Liver (tissue), 9 donors: ENCODE measurements around the gene CLEC4A. TPM values are rescaled to one million over a fixed set of nuclear protein-coding genes. Genes with fewer than 3 reads are reported as not detected.

Experiments
- DNase-seq: peaks from one replicate; pipeline ENCODE4 v3.0.0-alpha.2; 2017; ENCODE audit warnings: low spot score
- H3K27ac ChIP-seq, 2 donors: one replicate each; pipeline ENCODE4 v1.7.0; 2013; ENCODE audit warnings: inconsistent platforms in 2 of 2, low read length in 2 of 2, control low read depth in 1 of 2, low read depth in 1 of 2, mild to moderate bottlenecking in 1 of 2
- H3K27me3 ChIP-seq, 4 donors: one replicate each; pipeline versions ENCODE4 v1.6.1 to v1.7.0; 2013; ENCODE audit warnings: low read length in 3 of 4, inconsistent platforms in 1 of 4, mild to moderate bottlenecking in 1 of 4, moderate library complexity in 1 of 4; ENCODE audit not compliant: control insufficient read depth in 4 of 4, insufficient read depth in 4 of 4
- H3K36me3 ChIP-seq, 4 donors: one replicate each; pipeline versions ENCODE4 v1.6.1 to v1.7.0; 2013; ENCODE audit warnings: low read length in 3 of 4, mild to moderate bottlenecking in 3 of 4, low read depth in 1 of 4, moderate library complexity in 1 of 4; ENCODE audit not compliant: control insufficient read depth in 4 of 4, insufficient read depth in 3 of 4
- H3K4me1 ChIP-seq, 4 donors: one replicate each; pipeline versions ENCODE4 v1.6.1 to v1.7.0; 2013; ENCODE audit warnings: low read length in 3 of 4, mild to moderate bottlenecking in 3 of 4, moderate library complexity in 1 of 4; ENCODE audit not compliant: control insufficient read depth in 4 of 4, insufficient read depth in 4 of 4
- H3K4me3 ChIP-seq, 3 donors: one replicate each; pipeline versions ENCODE4 v1.6.1 to v1.7.0; 2013; ENCODE audit warnings: low read length in 3 of 3, control low read depth in 1 of 3, low read depth in 1 of 3, mild to moderate bottlenecking in 1 of 3
- H3K9ac ChIP-seq, 2 donors: one replicate each; pipeline ENCODE4 v1.7.0; 2013; ENCODE audit warnings: low read length in 2 of 2, mild to moderate bottlenecking in 2 of 2, moderate library complexity in 2 of 2, control low read depth in 1 of 2, low read depth in 1 of 2
- H3K9me3 ChIP-seq, 4 donors: one replicate each; pipeline versions ENCODE4 v1.6.1 to v1.7.0; 2013; ENCODE audit warnings: low read length in 3 of 4; ENCODE audit not compliant: control insufficient read depth in 4 of 4
- CTCF ChIP-seq: fragments of 150-350 bp; IDR thresholded peaks from 2 replicates; pipeline ENCODE4 v1.5.1; 2017; ENCODE audit warnings: improper control_type of control experiment, low read depth, low read length; ENCODE audit not compliant: missing input control
- EGR1 ChIP-seq, 2 donors: IDR thresholded peaks; 2 replicates each; pipeline ENCODE4 v1.6.1; 2016 to 2018; ENCODE audit warnings: antibody characterized with exemption in 2 of 2, low read depth in 2 of 2
- FOXA1 ChIP-seq: IDR thresholded peaks from 2 replicates; pipeline ENCODE4 v1.6.1; 2016; ENCODE audit warnings: antibody characterized with exemption
- FOXA2 ChIP-seq: IDR thresholded peaks from 2 replicates; pipeline ENCODE4 v1.6.1; 2016; ENCODE audit warnings: antibody characterized with exemption
- GABPA ChIP-seq, 2 donors: IDR thresholded peaks in 1 of 2; conservative IDR thresholded peaks in 1 of 2; 2 replicates each; pipeline ENCODE4 v1.6.1; 2016; ENCODE audit warnings: antibody characterized with exemption in 2 of 2, mild to moderate bottlenecking in 1 of 2, moderate library complexity in 1 of 2
- HNF4A ChIP-seq, 2 donors: conservative IDR thresholded peaks; 2 replicates each; pipeline ENCODE4 v1.6.1; 2016; ENCODE audit warnings: antibody characterized with exemption in 2 of 2, mild to moderate bottlenecking in 2 of 2
- HNF4G ChIP-seq: IDR thresholded peaks from 2 replicates; pipeline ENCODE4 v1.6.1; 2016; ENCODE audit warnings: antibody characterized with exemption
- JUND ChIP-seq, 2 donors: IDR thresholded peaks; 2 replicates each; pipeline ENCODE4 v1.6.1; 2016; ENCODE audit warnings: antibody characterized with exemption in 2 of 2
- NR2F2 ChIP-seq: IDR thresholded peaks from 2 replicates; pipeline ENCODE4 v1.6.1; 2016; ENCODE audit warnings: antibody characterized with exemption
- RAD21 ChIP-seq, 2 donors: IDR thresholded peaks; 2 replicates each; pipeline ENCODE4 v1.6.1; 2016; ENCODE audit warnings: antibody characterized with exemption in 2 of 2, mild to moderate bottlenecking in 2 of 2
- RXRA ChIP-seq, 2 donors: IDR thresholded peaks; 2 replicates each; pipeline ENCODE4 v1.6.1; 2017 to 2018; ENCODE audit warnings: antibody characterized with exemption in 2 of 2, mild to moderate bottlenecking in 1 of 2
- SP1 ChIP-seq: IDR thresholded peaks from 2 replicates; pipeline ENCODE4 v1.6.1; 2018; ENCODE audit warnings: antibody characterized with exemption, mild to moderate bottlenecking
- TAF1 ChIP-seq: conservative IDR thresholded peaks from 2 replicates; pipeline ENCODE4 v1.6.1; 2016; ENCODE audit warnings: antibody characterized with exemption, mild to moderate bottlenecking
- YY1 ChIP-seq: IDR thresholded peaks from 2 replicates; pipeline ENCODE4 v1.6.1; 2016; ENCODE audit warnings: antibody characterized with exemption, mild to moderate bottlenecking
- WGBS: extraction: QIAGEN DNeasy Blood & Tissue Kit; methylation state at CpG from one replicate; pipeline ENCODE4 v1.1.7; 2013; 5-methylcytosine and 5-hydroxymethylcytosine counted together
- polyA plus RNA-seq, 2 donors: library from polyadenylated mRNA; stranded (reverse) in 1 of 2; unstranded in 1 of 2; fragments of 200-250 nt in 1 of 2; fragments of >200 nt in 1 of 2; fragmentation: Nextera tagmentation in 1 of 2; extraction: Ambion mirVana in 1 of 2; gene quantifications; one replicate each; pipeline versions ENCODE4 v1.2.1 to v1.2.3, GENCODE V29; 2013 to 2015
- total RNA-seq, 2 donors: library from RNA; depleted of rRNA; stranded (reverse); fragments of >200 nt; gene quantifications; one replicate each; pipeline ENCODE4 v1.2.3, GENCODE V29; 2014
- TF ChIP-seq, protein P1 (sequence below): IDR thresholded peaks from 2 replicates; pipeline ENCODE4 v1.6.1; 2016; ENCODE audit warnings: antibody characterized with exemption
- TF ChIP-seq, protein P2 (sequence below): IDR thresholded peaks from 2 replicates; pipeline ENCODE4 v1.6.1; 2016; ENCODE audit warnings: antibody characterized with exemption
- TF ChIP-seq, protein P3 (sequence below): IDR thresholded peaks from 2 replicates; pipeline ENCODE4 v1.6.1; 2016; ENCODE audit warnings: antibody characterized with exemption, mild to moderate bottlenecking
- donor health status: healthy.
- donor health status: healthy.
- donor health status: healthy.
- donor health status: healthy.
- donor health status: healthy.

CLEC4A gene
- total and polyA plus RNA-seq, 4 donors: 0.67 to 2.5 (median 1.6) TPM

- no peak for DNase-seq
- H3K36me3 ChIP-seq: no peaks in the 10 kb centered on the region
- H3K27ac ChIP-seq: no peak overlapping the region
- TF ChIP-seq GABPA (IDR thresholded peaks at IDR 0.05 in 1 of 2, conservative IDR thresholded peaks at IDR 0.05 in 1 of 2): no peak
- no peak for TF ChIP-seq NR2F2
- no peak for TF ChIP-seq RAD21 (IDR thresholded peaks at IDR 0.05)
- TF ChIP-seq FOXA1: no peak
- no peak for TF ChIP-seq TAF1
- TF ChIP-seq JUND (IDR thresholded peaks at IDR 0.05): no peak
- TF ChIP-seq, protein P1, sequence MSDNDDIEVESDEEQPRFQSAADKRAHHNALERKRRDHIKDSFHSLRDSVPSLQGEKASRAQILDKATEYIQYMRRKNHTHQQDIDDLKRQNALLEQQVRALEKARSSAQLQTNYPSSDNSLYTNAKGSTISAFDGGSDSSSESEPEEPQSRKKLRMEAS: no peak
- TF ChIP-seq FOXA2: no peak
- TF ChIP-seq RXRA (IDR thresholded peaks at IDR 0.05): no peak
- TF ChIP-seq, protein P2, sequence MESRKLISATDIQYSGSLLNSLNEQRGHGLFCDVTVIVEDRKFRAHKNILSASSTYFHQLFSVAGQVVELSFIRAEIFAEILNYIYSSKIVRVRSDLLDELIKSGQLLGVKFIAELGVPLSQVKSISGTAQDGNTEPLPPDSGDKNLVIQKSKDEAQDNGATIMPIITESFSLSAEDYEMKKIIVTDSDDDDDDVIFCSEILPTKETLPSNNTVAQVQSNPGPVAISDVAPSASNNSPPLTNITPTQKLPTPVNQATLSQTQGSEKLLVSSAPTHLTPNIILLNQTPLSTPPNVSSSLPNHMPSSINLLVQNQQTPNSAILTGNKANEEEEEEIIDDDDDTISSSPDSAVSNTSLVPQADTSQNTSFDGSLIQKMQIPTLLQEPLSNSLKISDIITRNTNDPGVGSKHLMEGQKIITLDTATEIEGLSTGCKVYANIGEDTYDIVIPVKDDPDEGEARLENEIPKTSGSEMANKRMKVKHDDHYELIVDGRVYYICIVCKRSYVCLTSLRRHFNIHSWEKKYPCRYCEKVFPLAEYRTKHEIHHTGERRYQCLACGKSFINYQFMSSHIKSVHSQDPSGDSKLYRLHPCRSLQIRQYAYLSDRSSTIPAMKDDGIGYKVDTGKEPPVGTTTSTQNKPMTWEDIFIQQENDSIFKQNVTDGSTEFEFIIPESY: no peak
- TF ChIP-seq HNF4A (conservative IDR thresholded peaks at IDR 0.05): no peak
- TF ChIP-seq HNF4G: no peak
- TF ChIP-seq EGR1 (IDR thresholded peaks at IDR 0.05; ENCODE audit: low read depth in 2 of 2): no peak
- TF ChIP-seq, protein P3, sequence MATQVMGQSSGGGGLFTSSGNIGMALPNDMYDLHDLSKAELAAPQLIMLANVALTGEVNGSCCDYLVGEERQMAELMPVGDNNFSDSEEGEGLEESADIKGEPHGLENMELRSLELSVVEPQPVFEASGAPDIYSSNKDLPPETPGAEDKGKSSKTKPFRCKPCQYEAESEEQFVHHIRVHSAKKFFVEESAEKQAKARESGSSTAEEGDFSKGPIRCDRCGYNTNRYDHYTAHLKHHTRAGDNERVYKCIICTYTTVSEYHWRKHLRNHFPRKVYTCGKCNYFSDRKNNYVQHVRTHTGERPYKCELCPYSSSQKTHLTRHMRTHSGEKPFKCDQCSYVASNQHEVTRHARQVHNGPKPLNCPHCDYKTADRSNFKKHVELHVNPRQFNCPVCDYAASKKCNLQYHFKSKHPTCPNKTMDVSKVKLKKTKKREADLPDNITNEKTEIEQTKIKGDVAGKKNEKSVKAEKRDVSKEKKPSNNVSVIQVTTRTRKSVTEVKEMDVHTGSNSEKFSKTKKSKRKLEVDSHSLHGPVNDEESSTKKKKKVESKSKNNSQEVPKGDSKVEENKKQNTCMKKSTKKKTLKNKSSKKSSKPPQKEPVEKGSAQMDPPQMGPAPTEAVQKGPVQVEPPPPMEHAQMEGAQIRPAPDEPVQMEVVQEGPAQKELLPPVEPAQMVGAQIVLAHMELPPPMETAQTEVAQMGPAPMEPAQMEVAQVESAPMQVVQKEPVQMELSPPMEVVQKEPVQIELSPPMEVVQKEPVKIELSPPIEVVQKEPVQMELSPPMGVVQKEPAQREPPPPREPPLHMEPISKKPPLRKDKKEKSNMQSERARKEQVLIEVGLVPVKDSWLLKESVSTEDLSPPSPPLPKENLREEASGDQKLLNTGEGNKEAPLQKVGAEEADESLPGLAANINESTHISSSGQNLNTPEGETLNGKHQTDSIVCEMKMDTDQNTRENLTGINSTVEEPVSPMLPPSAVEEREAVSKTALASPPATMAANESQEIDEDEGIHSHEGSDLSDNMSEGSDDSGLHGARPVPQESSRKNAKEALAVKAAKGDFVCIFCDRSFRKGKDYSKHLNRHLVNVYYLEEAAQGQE: no peak
- TF ChIP-seq YY1: no peak
- TF ChIP-seq SP1: no peak
- TF ChIP-seq CTCF: no peak
- WGBS: 59% methylated on average over 19 of the region's 19 CpGs
- no peak overlapping the region for H3K9ac ChIP-seq
- H3K4me1 ChIP-seq: no peaks in the 10 kb centered on the region
- peaks cover 0 to 5% (median 0%) of the 10 kb centered on the region in 4 donors for H3K27me3 ChIP-seq
- H3K9me3 ChIP-seq: peaks cover 0 to 2% (median 0%) of the 10 kb centered on the region in 4 donors
- H3K4me3 ChIP-seq: no peak overlapping the region
Measured at GRCh38 chr12:8145754-8146441, 22.5 kb downstream of the CLEC4A start.

GRCh38 chr12:8146442-8146771 lies 23.0 kb downstream of the CLEC4A start:
- no peaks in the 10 kb centered on the region for H3K9me3 ChIP-seq
- WGBS: 63% methylated on average over 4 of the region's 4 CpGs
- H3K4me3 ChIP-seq: no peak overlapping the region

More at GRCh38 chr12:8146442-8146771, 23.0 kb downstream of the CLEC4A start:
- Histone ChIP-seq H3K36me3 (no peaks in the 10 kb centered on the region), H3K9ac (no peak overlapping the region), H3K27me3 (peaks cover 0 to 5% (median 0%) of the 10 kb centered on the region in 4 donors), H3K27ac (no peak overlapping the region), H3K4me1 (no peaks in the 10 kb centered on the region)
- TF ChIP-seq SP1 (no peak), YY1 (no peak), NR2F2 (no peak), JUND (IDR thresholded peaks at IDR 0.05) (no peak)
- TF ChIP-seq, protein P3: no peak
- DNase-seq: no peak
